WTC11 (cell line): ENCODE measurements around the gene B3GALNT2.

ENCODE experiments used
- CTCF ChIP-seq: fragments of 200-600 bp; IDR thresholded peaks from 2 replicates; pipeline ENCODE4 v1.8.0; 2022; ENCODE audit warnings: antibody characterized with exemption
- ELF4 ChIP-seq: sonication (generic); formaldehyde crosslinking; IDR thresholded peaks from 2 replicates; pipeline ENCODE4 v1.8.1; 2022; ENCODE audit warnings: low read depth, mild to moderate bottlenecking, moderate library complexity, missing genetic modification reagents
- FOXP4 ChIP-seq: sonication (generic); formaldehyde crosslinking; IDR thresholded peaks from 2 replicates; pipeline ENCODE4 v1.8.0; 2022; ENCODE audit warnings: mild to moderate bottlenecking, missing genetic modification reagents
- JAZF1 ChIP-seq: fragments of 250-450 bp; sonication (Bioruptor Pico); IDR thresholded peaks from 2 replicates; pipeline ENCODE4 v1.9.0; 2021; ENCODE audit warnings: moderate library complexity, mild to moderate bottlenecking, inconsistent platforms
- JUN ChIP-seq: sonication (generic); formaldehyde crosslinking; IDR thresholded peaks from 2 replicates; pipeline ENCODE4 v1.8.0; 2023; ENCODE audit warnings: mild to moderate bottlenecking, missing genetic modification reagents
- NFE2L1 ChIP-seq: sonication (generic); formaldehyde crosslinking; IDR thresholded peaks from 2 replicates; pipeline ENCODE4 v1.8.1; 2023; ENCODE audit warnings: missing genetic modification reagents
- NFYB ChIP-seq: sonication (generic); formaldehyde crosslinking; conservative IDR thresholded peaks from 2 replicates; pipeline ENCODE4 v1.8.0; 2022; ENCODE audit warnings: low read depth, missing genetic modification reagents
- TCF7 ChIP-seq: sonication (generic); formaldehyde crosslinking; IDR thresholded peaks from 2 replicates; pipeline ENCODE4 v1.8.0; 2022; ENCODE audit warnings: mild to moderate bottlenecking, low read depth, missing genetic modification reagents, moderate library complexity
- ZNF232 ChIP-seq: sonication (generic); formaldehyde crosslinking; IDR thresholded peaks from 2 replicates; pipeline ENCODE4 v1.8.0; 2022; ENCODE audit warnings: mild to moderate bottlenecking, missing genetic modification reagents
- ZNF396 ChIP-seq: fragments of 250-450 bp; sonication (Bioruptor Pico); IDR thresholded peaks from 2 replicates; pipeline ENCODE4 v1.8.0; 2021; ENCODE audit warnings: mild to moderate bottlenecking, moderate library complexity, borderline replicate concordance
- TF ChIP-seq, protein P1 (sequence below): sonication (generic); formaldehyde crosslinking; IDR thresholded peaks from 2 replicates; pipeline ENCODE4 v1.8.0; 2022; ENCODE audit warnings: mild to moderate bottlenecking, missing genetic modification reagents
- TF ChIP-seq, protein P2 (sequence below): sonication (generic); formaldehyde crosslinking; IDR thresholded peaks from 2 replicates; pipeline ENCODE4 v1.8.1; 2022; ENCODE audit warnings: low read depth, missing genetic modification reagents, borderline replicate concordance

DNA sequence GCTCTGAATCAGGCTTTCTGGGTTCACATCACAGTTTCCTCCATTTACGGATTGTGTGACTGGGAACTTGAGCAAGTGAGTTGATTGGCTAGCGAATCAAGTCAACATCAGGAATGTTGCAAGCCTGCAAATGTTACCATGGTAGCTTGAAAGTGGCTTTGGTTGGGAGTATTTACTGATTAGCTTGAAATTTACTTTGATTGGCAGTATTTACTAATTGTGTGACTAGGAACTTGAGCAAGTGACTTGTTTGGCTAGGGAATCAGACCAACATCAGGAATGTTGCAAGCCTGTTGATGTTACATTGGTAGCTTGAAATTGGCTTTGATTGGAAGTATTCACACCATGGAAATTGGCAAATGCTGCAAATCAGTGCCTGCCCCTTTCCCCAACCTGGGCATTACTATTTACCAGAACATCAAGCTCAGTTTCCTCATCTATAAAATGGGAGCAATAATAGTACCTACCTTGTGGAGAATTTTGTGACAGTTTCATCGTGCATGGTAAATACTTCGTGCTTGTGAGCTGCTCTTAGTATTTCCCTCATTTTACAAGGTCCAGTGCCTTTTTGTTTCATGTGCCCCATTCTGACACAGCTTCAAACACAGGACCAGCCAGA lies 23.1 kb upstream of the B3GALNT2 start:
- TF ChIP-seq, protein P1, sequence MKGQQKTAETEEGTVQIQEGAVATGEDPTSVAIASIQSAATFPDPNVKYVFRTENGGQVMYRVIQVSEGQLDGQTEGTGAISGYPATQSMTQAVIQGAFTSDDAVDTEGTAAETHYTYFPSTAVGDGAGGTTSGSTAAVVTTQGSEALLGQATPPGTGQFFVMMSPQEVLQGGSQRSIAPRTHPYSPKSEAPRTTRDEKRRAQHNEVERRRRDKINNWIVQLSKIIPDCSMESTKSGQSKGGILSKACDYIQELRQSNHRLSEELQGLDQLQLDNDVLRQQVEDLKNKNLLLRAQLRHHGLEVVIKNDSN (CRISPR knock-in tag), result no peak
- TF ChIP-seq ZNF396 (CRISPR knock-in tag), result no peak
- TF ChIP-seq TCF7 (CRISPR knock-in tag), result no peak
- TF ChIP-seq NFE2L1, result no peak
- no peak for TF ChIP-seq CTCF
- TF ChIP-seq, protein P2, sequence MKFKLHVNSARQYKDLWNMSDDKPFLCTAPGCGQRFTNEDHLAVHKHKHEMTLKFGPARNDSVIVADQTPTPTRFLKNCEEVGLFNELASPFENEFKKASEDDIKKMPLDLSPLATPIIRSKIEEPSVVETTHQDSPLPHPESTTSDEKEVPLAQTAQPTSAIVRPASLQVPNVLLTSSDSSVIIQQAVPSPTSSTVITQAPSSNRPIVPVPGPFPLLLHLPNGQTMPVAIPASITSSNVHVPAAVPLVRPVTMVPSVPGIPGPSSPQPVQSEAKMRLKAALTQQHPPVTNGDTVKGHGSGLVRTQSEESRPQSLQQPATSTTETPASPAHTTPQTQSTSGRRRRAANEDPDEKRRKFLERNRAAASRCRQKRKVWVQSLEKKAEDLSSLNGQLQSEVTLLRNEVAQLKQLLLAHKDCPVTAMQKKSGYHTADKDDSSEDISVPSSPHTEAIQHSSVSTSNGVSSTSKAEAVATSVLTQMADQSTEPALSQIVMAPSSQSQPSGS (CRISPR knock-in tag), result no peak
- no peak for TF ChIP-seq FOXP4 (CRISPR knock-in tag)
- TF ChIP-seq ELF4 (CRISPR knock-in tag), result no peak
- no peak for TF ChIP-seq ZNF232 (CRISPR knock-in tag)
- no peak for TF ChIP-seq NFYB (CRISPR knock-in tag)
- no peak for TF ChIP-seq JUN (CRISPR knock-in tag)
- TF ChIP-seq JAZF1 (CRISPR knock-in tag), result no peak
